PC-9 (cell line): ENCODE results near the gene FAM149A.

ENCODE experiments used
- EZH2 ChIP-seq: fragments of 200-600 bp; sonication (generic); IDR thresholded peaks from 2 replicates; pipeline ENCODE4 v1.8.0; 2017; ENCODE audit warnings: antibody characterized with exemption, low read depth
- TF ChIP-seq, protein P1 (sequence below): fragments of 200-600 bp; sonication (generic); conservative IDR thresholded peaks from 2 replicates; pipeline ENCODE4 v1.6.1; 2017; ENCODE audit warnings: mixed run types, antibody characterized with exemption, mild to moderate bottlenecking, moderate library complexity

- TF ChIP-seq, protein P1, sequence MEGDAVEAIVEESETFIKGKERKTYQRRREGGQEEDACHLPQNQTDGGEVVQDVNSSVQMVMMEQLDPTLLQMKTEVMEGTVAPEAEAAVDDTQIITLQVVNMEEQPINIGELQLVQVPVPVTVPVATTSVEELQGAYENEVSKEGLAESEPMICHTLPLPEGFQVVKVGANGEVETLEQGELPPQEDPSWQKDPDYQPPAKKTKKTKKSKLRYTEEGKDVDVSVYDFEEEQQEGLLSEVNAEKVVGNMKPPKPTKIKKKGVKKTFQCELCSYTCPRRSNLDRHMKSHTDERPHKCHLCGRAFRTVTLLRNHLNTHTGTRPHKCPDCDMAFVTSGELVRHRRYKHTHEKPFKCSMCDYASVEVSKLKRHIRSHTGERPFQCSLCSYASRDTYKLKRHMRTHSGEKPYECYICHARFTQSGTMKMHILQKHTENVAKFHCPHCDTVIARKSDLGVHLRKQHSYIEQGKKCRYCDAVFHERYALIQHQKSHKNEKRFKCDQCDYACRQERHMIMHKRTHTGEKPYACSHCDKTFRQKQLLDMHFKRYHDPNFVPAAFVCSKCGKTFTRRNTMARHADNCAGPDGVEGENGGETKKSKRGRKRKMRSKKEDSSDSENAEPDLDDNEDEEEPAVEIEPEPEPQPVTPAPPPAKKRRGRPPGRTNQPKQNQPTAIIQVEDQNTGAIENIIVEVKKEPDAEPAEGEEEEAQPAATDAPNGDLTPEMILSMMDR: no peak
- TF ChIP-seq EZH2: no peak
Observed at GRCh38 chr4:186161138-186161537, 56.6 kb downstream of the FAM149A start.
